ENCODE data around the gene LYPD6B.

The LYPD6B gene

DNA sequence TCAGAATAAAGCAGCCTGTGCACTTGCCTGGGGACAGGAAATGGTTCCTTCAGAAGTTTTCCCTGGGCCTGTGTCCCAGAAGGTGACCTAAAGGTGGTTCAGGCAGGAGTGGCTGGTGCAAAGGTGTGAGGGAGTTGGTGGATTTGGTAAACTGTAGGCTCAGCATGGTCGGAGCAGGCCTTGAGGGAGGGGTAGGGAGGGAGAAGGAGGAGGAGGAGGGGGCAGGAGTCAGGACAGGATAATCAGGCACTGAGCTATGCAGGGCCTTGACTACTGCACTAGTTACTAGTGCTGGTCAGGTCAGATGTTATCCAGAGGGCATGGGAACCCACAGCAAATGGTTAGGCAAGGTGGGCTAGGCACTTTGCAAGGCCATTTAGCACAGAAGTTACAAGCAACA lies 21.3 kb downstream of the LYPD6B start:
- Histone ChIP-seq H3K4me1 (ENCODE audit: control insufficient read depth, insufficient read depth, low read length) (peaks cover 24% of the 10 kb centered on the region; the same call in 1 of the 2 replicates), H3K9ac (ENCODE audit: low read length) (no peak overlapping the region), H3K27me3 (ENCODE audit: control insufficient read depth, insufficient read depth, low read length) (no peaks in the 10 kb centered on the region), H3K9me3 (ENCODE audit: control insufficient read depth, insufficient read depth, low read depth, low read length) (no peaks in the 10 kb centered on the region), H3K27ac (ENCODE audit: low read depth, low read length) (no peak overlapping the region), H3K4me3 (ENCODE audit: low read depth, low read length) (no peak overlapping the region), H3K36me3 (ENCODE audit: control insufficient read depth, insufficient read depth, low read length) (no peaks in the 10 kb centered on the region)

DNA sequence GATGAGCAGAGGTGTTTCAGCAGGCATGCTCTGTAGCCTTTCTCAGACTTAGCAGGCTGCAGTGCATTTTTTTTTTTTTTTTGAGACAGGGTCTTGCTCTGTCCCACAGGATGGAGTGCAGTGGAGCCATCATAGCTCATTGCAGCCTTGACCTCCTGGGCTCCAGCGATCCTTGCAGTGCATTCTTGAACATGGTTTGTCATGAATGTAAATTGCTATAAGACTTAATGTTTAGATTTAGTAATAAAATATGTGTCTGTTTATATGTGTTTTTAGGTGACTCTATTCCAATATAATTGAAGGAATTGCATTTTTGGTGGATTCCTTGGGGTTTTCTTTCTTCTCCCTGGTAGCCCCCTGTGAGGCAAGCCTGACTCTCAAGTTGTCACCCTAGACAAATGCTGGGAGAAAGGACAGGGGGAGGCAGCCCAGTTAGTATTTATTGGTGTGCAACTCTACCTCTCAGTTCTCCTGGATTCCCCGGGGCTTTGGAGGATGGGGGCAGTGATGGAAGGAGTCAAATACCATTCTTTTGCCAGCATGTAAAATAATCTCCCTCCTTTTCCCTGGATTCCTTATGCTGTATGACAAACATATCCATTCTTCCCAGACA lies 22.7 kb downstream of the LYPD6B start:
- Histone ChIP-seq H3K9me3 (ENCODE audit: control insufficient read depth, insufficient read depth, low read depth, low read length) (no peaks in the 10 kb centered on the region), H3K4me3 (ENCODE audit: low read depth, low read length) (no peak overlapping the region), H3K27me3 (ENCODE audit: control insufficient read depth, insufficient read depth, low read length) (no peaks in the 10 kb centered on the region), H3K4me1 (ENCODE audit: control insufficient read depth, insufficient read depth, low read length) (peaks cover 31% of the 10 kb centered on the region; the same call in 1 of the 2 replicates), H3K27ac (ENCODE audit: low read depth, low read length) (no peak overlapping the region), H3K36me3 (ENCODE audit: control insufficient read depth, insufficient read depth, low read length) (no peaks in the 10 kb centered on the region), H3K9ac (ENCODE audit: low read length) (no peak overlapping the region)

DNA sequence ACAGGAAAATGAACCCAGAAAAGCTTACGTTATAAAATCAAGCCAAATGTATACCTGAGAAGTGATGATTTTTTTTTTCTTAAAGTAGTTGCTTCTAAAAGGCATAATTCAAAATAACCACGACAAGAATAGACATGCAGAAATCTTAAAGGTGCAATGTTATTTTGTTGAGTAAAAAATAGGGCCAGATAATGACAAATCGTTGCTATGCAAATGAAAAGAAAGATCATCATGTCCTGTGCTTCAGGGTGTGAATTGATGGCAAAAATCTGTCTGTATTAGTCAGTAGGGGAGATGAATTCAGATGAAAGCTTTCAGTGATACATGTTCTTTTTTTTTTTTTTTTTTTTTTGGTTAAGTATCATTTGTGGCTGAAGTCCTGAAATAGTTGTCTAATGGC lies 24.0 kb downstream of the LYPD6B start:
- Histone ChIP-seq H3K4me1 (ENCODE audit: control insufficient read depth, insufficient read depth, low read length) (peaks cover 31% of the 10 kb centered on the region; the same call in 1 of the 2 replicates), H3K36me3 (ENCODE audit: control insufficient read depth, insufficient read depth, low read length) (no peaks in the 10 kb centered on the region), H3K27ac (ENCODE audit: low read depth, low read length) (no peak overlapping the region), H3K4me3 (ENCODE audit: low read depth, low read length) (no peak overlapping the region), H3K9me3 (ENCODE audit: control insufficient read depth, insufficient read depth, low read depth, low read length) (no peaks in the 10 kb centered on the region), H3K27me3 (ENCODE audit: control insufficient read depth, insufficient read depth, low read length) (no peaks in the 10 kb centered on the region), H3K9ac (ENCODE audit: low read length) (no peak overlapping the region)

DNA sequence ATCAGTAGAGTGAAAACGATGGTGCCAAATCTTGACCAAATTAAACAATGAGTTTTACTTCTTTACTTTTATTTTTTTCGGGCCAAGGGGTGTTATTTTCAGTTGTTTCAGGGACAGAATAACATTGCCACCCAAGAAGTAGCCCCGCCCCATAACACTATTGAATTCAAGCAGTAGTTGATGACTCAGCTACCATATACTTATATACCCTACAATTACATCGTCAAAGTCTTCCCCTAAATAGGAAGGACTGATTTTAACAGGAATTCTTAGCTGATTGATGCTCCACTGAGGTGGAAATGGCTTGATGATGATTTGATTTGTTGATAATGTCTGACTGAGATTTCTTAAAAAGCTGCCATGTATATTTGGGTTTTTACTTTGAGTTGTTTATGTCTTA lies 24.7 kb downstream of the LYPD6B start:
- Histone ChIP-seq H3K9me3 (ENCODE audit: control insufficient read depth, insufficient read depth, low read depth, low read length) (no peaks in the 10 kb centered on the region), H3K4me3 (ENCODE audit: low read depth, low read length) (no peak overlapping the region), H3K4me1 (ENCODE audit: control insufficient read depth, insufficient read depth, low read length) (peaks cover 37% of the 10 kb centered on the region; the same call in 1 of the 2 replicates), H3K27me3 (ENCODE audit: control insufficient read depth, insufficient read depth, low read length) (no peaks in the 10 kb centered on the region), H3K27ac (ENCODE audit: low read depth, low read length) (peak overlapping the region; percentile 37; the same call in 1 of the 2 replicates), H3K9ac (ENCODE audit: low read length) (no peak overlapping the region), H3K36me3 (ENCODE audit: control insufficient read depth, insufficient read depth, low read length) (no peaks in the 10 kb centered on the region)

DNA sequence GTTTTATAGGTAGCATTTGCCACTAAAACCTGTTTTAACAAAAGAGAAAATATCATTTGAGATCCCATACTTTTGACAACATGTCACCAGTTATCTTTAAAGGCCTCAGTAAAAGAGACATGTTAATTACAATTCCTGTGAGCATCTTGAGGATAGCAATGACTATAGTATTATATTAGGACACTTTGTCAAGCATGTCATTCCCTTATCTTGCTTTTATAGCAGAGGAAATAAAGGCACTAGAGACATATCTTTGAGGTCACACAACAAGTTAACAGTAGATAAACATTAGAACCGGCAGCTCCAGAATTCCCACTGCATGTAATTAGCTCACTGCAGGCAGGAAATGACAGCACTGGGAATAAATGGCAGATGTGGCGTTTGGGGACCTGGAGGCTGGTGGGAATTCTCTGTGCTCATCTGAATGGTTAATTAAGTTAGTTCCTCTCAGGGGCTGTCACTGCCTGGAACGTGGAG lies 25.9 kb downstream of the LYPD6B start:
- no peak overlapping the region for H3K4me3 ChIP-seq (ENCODE audit: low read depth, low read length)
- no peaks in the 10 kb centered on the region for H3K36me3 ChIP-seq (ENCODE audit: control insufficient read depth, insufficient read depth, low read length)
- H3K27ac ChIP-seq (ENCODE audit: low read depth, low read length) = no peak overlapping the region
- H3K4me1 ChIP-seq (ENCODE audit: control insufficient read depth, insufficient read depth, low read length) = peaks cover 45% of the 10 kb centered on the region; the same call in 1 of the 2 replicates
- H3K9me3 ChIP-seq (ENCODE audit: control insufficient read depth, insufficient read depth, low read depth, low read length) = no peaks in the 10 kb centered on the region
- H3K27me3 ChIP-seq (ENCODE audit: control insufficient read depth, insufficient read depth, low read length) = no peaks in the 10 kb centered on the region
- no peak overlapping the region for H3K9ac ChIP-seq (ENCODE audit: low read length)

DNA sequence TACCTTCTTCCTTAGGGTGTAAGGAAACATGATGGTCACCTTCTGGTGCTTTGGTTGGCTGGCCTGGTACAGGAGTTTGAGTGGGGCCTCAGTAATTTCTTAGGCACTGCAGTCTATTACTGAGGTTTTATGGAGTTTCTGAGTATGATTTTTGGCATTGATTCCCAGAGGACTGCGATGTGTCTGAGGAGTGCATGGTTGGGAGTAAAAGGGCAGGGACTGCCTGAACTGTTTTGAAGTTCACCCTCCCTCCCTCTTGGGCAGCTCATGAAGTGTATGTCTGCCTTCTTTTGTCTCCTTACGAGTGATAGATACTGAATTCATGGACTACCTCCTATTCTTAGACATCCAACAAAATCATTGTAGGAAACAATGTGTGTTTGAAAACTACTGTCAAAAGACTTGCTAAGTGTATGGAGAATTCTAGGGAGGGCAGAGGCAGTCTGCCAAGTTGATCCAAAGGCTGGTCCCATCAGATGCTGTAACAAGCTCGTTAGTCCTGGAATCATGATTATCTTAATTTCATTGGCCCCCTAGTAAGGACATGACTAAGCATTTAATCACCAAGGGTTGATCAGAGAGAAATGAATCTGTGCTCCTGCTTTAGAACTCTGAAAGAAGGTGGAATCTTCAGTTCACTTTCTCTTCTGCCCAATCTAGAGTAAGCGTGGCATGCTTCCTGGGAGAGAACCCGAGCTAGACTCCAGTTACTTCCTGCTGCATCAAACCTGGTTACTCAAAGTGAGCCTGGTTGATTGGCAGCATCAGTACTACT lies 26.5 kb downstream of the LYPD6B start:
- H3K4me1 ChIP-seq (ENCODE audit: control insufficient read depth, insufficient read depth, low read length) = peaks cover 40% of the 10 kb centered on the region; the same call in 1 of the 2 replicates
- H3K9ac ChIP-seq (ENCODE audit: low read length) = peak overlapping the region; percentile 17
- no peaks in the 10 kb centered on the region for H3K27me3 ChIP-seq (ENCODE audit: control insufficient read depth, insufficient read depth, low read length)
- no peak overlapping the region for H3K27ac ChIP-seq (ENCODE audit: low read depth, low read length)
- no peak overlapping the region for H3K4me3 ChIP-seq (ENCODE audit: low read depth, low read length)
- no peaks in the 10 kb centered on the region for H3K9me3 ChIP-seq (ENCODE audit: control insufficient read depth, insufficient read depth, low read depth, low read length)
- no peaks in the 10 kb centered on the region for H3K36me3 ChIP-seq (ENCODE audit: control insufficient read depth, insufficient read depth, low read length)

DNA sequence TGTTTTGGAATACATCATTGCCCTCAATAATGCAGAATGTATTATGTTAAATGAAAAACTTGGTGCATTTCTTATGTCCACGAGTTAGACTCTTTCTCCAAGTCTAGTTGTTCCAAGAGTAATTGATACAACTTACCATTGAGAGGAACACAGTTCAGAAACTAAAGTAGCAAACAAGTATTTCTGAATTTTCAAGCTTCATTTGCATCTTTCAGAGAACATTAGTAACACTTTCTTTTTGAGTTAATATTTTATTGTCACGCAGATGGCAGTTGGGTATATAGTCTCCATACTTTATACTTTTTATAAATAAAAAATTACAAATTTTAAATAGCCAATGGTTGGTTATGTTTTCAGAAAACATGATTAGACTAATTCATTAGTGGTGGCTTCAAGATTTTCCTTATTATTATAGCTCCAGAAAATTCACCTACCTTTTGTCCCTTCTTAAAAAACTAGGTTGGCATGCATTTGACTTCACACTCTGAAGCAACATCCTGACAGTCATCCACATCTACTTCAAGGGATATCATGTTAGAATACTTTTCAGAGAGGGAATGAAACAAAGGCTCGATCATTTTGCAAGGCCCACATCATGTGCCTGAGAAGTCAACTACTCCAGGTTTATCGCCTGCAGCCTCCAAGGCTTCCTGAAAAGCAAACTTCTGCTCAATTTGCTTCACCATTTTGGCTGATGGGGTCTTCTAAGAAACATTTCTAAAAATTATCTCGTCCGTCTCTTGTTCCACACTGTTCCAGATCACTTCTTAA lies 29.9 kb downstream of the LYPD6B start:
- H3K9me3 ChIP-seq (ENCODE audit: control insufficient read depth, insufficient read depth, low read depth, low read length) = no peaks in the 10 kb centered on the region
- no peak overlapping the region for H3K27ac ChIP-seq (ENCODE audit: low read depth, low read length)
- no peak overlapping the region for H3K4me3 ChIP-seq (ENCODE audit: low read depth, low read length)
- no peaks in the 10 kb centered on the region for H3K36me3 ChIP-seq (ENCODE audit: control insufficient read depth, insufficient read depth, low read length)
- H3K4me1 ChIP-seq (ENCODE audit: control insufficient read depth, insufficient read depth, low read length) = peaks cover 29% of the 10 kb centered on the region; the same call in 1 of the 2 replicates
- H3K9ac ChIP-seq (ENCODE audit: low read length) = no peak overlapping the region
- no peaks in the 10 kb centered on the region for H3K27me3 ChIP-seq (ENCODE audit: control insufficient read depth, insufficient read depth, low read length)

DNA sequence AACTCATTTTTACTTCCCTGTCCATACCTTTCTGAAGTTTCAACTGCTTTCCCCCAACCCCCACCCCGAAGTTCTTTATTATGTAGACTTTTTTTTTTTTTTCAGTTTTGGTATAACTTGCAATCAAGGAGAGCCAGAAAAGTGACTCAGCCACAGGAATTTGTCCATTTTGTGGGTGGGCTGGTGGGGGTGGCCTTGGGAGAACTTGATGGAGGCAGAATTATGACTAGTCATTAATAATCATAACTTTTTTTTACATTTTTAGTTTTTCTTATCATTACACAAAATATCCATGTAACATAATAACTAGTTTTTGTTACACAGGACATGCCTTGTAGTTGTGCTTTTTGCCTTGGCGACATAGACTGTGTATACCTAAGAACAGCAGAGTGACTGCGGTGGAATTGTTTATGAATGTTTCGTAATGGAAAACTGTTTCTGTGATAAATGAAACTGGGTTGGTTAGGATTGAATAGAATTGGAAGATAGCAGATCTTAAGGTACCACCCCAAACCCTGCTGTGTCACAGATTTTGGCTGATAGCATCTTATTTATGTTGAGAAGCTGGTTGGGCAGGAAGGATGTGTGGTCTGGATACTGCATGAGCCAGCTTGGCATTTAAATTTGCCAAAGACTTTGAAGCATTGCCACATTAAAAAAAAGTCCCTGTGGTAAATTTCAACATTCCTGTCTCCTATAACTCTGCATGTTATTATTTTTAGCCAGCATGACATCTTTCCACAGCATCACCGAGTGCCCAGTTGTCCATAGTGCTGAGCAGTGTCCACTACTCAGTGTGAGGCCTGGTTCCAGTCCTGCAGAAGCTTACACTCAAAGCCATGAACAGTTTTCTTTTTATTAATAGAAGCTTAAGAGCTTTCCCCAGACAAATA lies 30.7 kb downstream of the LYPD6B start:
- Histone ChIP-seq H3K9me3 (ENCODE audit: control insufficient read depth, insufficient read depth, low read depth, low read length) (no peaks in the 10 kb centered on the region), H3K4me3 (ENCODE audit: low read depth, low read length) (no peak overlapping the region), H3K4me1 (ENCODE audit: control insufficient read depth, insufficient read depth, low read length) (peaks cover 28% of the 10 kb centered on the region; the same call in 1 of the 2 replicates), H3K27me3 (ENCODE audit: control insufficient read depth, insufficient read depth, low read length) (no peaks in the 10 kb centered on the region), H3K36me3 (ENCODE audit: control insufficient read depth, insufficient read depth, low read length) (no peaks in the 10 kb centered on the region), H3K27ac (ENCODE audit: low read depth, low read length) (no peak overlapping the region), H3K9ac (ENCODE audit: low read length) (no peak overlapping the region)

DNA sequence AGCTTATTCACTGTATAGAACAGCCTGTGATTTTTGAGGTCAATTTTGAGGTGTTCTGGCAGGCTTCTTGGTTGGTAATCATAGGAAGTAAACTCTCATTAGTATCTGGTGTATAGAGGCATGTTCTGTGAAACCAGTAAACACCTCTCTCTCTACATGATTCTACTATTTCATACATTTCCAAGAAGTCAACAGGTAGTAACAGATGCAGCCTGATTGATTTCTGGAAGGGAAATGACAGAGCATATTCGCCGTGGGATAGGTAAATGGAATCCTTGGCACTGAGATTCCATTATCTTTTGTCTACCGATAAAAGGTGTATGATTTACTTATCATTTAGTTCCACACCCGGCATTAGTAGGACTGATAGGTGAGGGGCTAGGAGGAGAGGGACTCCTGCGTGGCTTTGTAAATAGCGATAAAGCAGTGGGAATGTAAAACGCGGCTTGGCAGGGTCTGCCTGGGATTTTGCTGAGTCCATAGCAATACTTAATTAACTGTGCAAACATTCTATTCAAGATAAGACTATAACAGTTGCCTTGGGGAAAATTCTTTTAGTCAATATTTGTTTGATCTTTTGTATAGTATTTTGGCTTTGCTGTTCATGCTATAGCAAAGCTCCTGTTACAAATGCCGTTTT lies 32.3 kb downstream of the LYPD6B start:
- Histone ChIP-seq H3K27me3 (ENCODE audit: control insufficient read depth, insufficient read depth, low read length) (no peaks in the 10 kb centered on the region), H3K4me1 (ENCODE audit: control insufficient read depth, insufficient read depth, low read length) (peaks cover 23% of the 10 kb centered on the region; the same call in 1 of the 2 replicates), H3K9me3 (ENCODE audit: control insufficient read depth, insufficient read depth, low read depth, low read length) (no peaks in the 10 kb centered on the region), H3K27ac (ENCODE audit: low read depth, low read length) (no peak overlapping the region), H3K36me3 (ENCODE audit: control insufficient read depth, insufficient read depth, low read length) (no peaks in the 10 kb centered on the region), H3K4me3 (ENCODE audit: low read depth, low read length) (no peak overlapping the region), H3K9ac (ENCODE audit: low read length) (no peak overlapping the region)

DNA sequence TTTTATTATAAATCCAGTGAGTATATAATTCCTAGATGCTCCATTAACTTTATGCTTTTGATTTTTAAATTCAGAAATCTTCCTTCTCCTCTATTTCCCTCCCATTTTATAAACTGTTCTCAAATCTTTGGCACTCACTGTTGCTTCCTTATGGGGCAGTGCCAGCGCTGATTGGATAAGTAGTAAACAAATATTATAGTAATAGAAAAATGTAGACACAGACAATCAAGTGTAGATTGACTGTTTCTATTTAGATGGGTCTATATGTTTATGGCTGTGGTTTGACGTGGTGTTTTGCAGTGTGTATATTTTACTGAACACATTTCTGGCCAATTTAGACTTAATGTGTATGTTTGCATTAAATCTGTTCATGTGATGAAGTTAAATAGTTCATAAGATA lies 36.6 kb downstream of the LYPD6B start:
- no peak overlapping the region for H3K27ac ChIP-seq (ENCODE audit: low read depth, low read length)
- no peaks in the 10 kb centered on the region for H3K27me3 ChIP-seq (ENCODE audit: control insufficient read depth, insufficient read depth, low read length)
- H3K9ac ChIP-seq (ENCODE audit: low read length) = no peak overlapping the region
- no peak overlapping the region for H3K4me3 ChIP-seq (ENCODE audit: low read depth, low read length)
- no peaks in the 10 kb centered on the region for H3K36me3 ChIP-seq (ENCODE audit: control insufficient read depth, insufficient read depth, low read length)
- peaks cover 40% of the 10 kb centered on the region for H3K4me1 ChIP-seq (ENCODE audit: control insufficient read depth, insufficient read depth, low read length)
- no peaks in the 10 kb centered on the region for H3K9me3 ChIP-seq (ENCODE audit: control insufficient read depth, insufficient read depth, low read depth, low read length)

Data from HUES6 (cell line).